Vein endothelial cell (primary cell): ENCODE data around the gene OMP. TPM values are rescaled to one million over a fixed set of nuclear protein-coding genes. Genes with fewer than 3 reads are reported as not detected.

Experiments used
- total RNA-seq: library from RNA; depleted of rRNA; stranded (reverse); fragments of >200 nt; gene quantifications from 2 replicates; pipeline ENCODE4 v1.2.3, GENCODE V29; 2012

The OMP gene
- total RNA-seq, result not detected in 2 replicates

DNA sequence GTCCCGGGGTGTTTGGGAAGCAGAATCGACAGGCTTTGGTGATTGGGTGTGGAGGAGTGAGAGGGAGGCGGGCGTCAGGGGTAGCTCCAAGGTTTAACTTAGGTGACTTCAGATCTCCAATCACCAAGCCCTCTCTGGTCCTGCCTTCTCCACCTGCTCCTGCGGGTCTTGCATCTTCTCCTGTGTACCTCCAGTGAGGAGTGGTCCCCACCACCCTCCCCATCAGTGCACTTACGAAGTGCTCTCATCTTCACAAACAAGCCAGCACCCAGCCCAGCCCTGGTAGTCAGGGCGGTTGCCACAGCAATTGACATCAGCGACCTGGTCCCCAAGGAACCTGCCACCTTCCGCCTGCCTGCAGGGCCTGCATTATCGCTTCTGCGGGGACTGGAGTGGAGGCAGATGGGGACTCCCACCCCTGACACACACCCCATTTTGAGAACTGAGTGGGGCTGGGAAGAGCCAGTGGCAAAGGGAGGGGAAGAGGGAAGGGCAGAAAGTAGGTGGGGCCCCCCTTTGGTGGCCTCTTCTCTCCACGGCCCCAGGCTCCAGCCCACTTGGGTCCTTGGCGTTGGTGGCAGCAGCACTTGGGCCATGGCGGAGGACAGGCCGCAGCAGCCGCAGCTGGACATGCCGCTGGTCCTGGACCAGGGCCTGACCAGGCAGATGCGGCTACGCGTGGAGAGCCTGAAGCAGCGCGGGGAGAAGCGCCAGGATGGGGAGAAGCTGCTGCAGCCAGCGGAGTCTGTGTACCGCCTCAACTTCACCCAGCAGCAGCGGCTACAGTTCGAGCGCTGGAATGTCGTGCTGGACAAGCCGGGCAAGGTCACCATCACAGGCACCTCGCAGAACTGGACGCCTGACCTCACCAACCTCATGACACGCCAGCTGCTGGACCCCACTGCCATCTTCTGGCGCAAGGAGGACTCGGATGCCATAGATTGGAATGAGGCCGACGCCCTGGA lies at the start of gene OMP:
Gene OMP (plus strand): TSS at position 595 of the 965 bp plus-strand sequence. CDS start 0 bp downstream, at position 595.

GRCh38 chr11:77066229-77067042 lies 36.2 kb upstream of the OMP start, which contains the start of gene CAPN5:
TSS of gene CAPN5 (plus strand) at chr11:77066971. CDS start at chr11:77084887, 17,916 bp downstream.

DNA sequence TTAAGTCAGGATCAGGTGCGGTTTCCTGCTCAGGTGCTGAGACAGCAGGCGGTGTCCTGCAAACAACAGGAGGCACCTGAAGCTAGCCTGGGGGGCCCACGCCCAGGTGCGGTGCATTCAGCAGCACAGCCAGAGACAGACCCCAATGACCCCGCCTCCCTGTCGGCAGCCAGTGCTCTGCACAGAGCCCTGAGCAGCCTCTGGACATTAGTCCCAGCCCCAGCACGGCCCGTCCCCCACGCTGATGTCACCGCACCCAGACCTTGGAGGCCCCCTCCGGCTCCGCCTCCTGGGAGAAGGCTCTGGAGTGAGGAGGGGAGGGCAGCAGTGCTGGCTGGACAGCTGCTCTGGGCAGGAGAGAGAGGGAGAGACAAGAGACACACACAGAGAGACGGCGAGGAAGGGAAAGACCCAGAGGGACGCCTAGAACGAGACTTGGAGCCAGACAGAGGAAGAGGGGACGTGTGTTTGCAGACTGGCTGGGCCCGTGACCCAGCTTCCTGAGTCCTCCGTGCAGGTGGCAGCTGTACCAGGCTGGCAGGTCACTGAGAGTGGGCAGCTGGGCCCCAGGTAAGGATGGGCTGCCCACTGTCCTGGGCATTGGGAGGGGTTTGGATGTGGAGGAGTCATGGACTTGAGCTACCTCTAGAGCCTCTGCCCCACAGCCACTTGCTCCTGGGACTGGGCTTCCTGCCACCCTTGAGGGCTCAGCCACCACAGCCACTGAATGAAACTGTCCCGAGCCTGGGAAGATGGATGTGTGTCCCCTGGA lies 25.5 kb downstream of the OMP start, which contains the start of gene MYO7A:
Gene MYO7A (plus strand): TSS at position 327 of the 772 bp plus-strand sequence. CDS start 2,389 bp downstream, outside the sequence.

Other genes starting within 250 kb of the OMP start
- 20.3 and 34.7 TPM in 2 replicates for gene ACER3, start 241.9 kb upstream of the OMP start, total RNA-seq
- gene B3GNT6, start 68.4 kb upstream of the OMP start, total RNA-seq, result not detected in 2 replicates
- 9.5 and 9.7 TPM in 2 replicates for gene CAPN5, start 35.9 kb upstream of the OMP start, total RNA-seq
- gene MYO7A, start 25.4 kb downstream of the OMP start, total RNA-seq, result under 0.01 and 0.86 TPM in 2 replicates
- gene GDPD4, start 198.8 kb downstream of the OMP start, total RNA-seq, result not detected in 2 replicates